Mammary epithelial cell (primary cell): ENCODE measurements around the gene VSIG10L.

Source experiments
- CTCF ChIP-seq, 2 donors: IDR thresholded peaks in 1 of 2; conservative IDR thresholded peaks in 1 of 2; 2 replicates each; pipeline ENCODE4 v1.5.1; 2011 to 2012; ENCODE audit warnings: inconsistent platforms in 2 of 2, low read length in 2 of 2, mild to moderate bottlenecking in 2 of 2, control low read depth in 1 of 2, low read depth in 1 of 2; ENCODE audit not compliant: insufficient read depth in 1 of 2; ENCODE audit errors: extremely low read depth in 1 of 2
- EZH2 ChIP-seq: IDR thresholded peaks from 2 replicates; pipeline ENCODE4 v1.6.1; 2012; ENCODE audit warnings: low read length, inconsistent platforms, borderline replicate concordance

GRCh38 chr19:51331193-51331592, 10.7 kb downstream of the VSIG10L start:
- no peak for TF ChIP-seq CTCF (conservative IDR thresholded peaks at IDR 0.05 in 1 of 2, IDR thresholded peaks at IDR 0.05 in 1 of 2; ENCODE audit: extremely low read depth in 1 of 2, insufficient read depth in 1 of 2, low read depth in 1 of 2, low read length in 2 of 2)
- no peak for TF ChIP-seq EZH2
